GM18498 (cell line): Measurements from ENCODE around the gene IP6K1.
"Not testable (repeated sequence)": the region's sequence is repeated elsewhere in the genome, so short reads cannot be mapped to it uniquely, and the experiment has no call there.

Experiments used
- ATAC-seq: cut with Tn5 transposase; IDR thresholded peaks from one replicate; pipeline ENCODE4 v1.9.1; 2021; ENCODE audit warnings: mild to moderate bottlenecking, moderate library complexity; ENCODE audit not compliant: unreplicated experiment

IP6K1 gene

GRCh38 chr3:49690856-49691255 is 95.5 kb downstream of the IP6K1 start:
- not testable (repeated sequence) for ATAC-seq

DNA sequence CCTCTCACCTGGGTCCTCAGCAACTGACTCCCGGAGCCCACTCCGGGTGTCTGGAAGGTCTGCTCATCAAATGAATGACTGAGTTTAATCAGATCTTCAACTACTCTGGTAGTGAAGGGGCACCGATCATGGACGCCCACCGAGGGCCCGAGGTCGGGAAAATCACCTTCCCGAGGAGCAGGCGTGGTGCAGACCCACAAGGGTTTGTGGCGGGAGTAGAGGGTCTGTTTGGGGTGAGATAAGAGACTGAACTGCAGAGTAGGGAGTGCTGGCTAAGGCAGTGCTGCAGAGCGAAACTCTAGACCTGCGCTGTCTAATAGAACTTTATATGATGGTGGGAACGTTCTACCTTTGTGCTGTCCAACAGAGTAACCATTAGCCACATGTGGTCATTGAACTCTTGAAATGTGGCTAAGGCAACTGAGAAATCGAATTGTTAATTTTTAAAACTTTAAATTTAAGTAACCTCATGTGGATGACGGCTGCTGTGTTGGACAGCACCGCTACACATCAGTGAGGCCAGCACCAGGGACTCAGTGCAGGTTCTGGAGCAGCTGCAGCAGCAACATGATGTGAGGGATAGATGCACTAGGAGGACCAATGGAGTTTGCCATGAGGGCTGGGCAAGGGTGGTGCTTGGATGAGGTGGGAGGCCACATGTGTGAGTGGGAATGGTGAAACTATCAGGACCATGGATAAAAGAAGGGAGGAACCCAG is 96.3 kb downstream of the IP6K1 start:
- ATAC-seq: not testable (repeated sequence)

DNA sequence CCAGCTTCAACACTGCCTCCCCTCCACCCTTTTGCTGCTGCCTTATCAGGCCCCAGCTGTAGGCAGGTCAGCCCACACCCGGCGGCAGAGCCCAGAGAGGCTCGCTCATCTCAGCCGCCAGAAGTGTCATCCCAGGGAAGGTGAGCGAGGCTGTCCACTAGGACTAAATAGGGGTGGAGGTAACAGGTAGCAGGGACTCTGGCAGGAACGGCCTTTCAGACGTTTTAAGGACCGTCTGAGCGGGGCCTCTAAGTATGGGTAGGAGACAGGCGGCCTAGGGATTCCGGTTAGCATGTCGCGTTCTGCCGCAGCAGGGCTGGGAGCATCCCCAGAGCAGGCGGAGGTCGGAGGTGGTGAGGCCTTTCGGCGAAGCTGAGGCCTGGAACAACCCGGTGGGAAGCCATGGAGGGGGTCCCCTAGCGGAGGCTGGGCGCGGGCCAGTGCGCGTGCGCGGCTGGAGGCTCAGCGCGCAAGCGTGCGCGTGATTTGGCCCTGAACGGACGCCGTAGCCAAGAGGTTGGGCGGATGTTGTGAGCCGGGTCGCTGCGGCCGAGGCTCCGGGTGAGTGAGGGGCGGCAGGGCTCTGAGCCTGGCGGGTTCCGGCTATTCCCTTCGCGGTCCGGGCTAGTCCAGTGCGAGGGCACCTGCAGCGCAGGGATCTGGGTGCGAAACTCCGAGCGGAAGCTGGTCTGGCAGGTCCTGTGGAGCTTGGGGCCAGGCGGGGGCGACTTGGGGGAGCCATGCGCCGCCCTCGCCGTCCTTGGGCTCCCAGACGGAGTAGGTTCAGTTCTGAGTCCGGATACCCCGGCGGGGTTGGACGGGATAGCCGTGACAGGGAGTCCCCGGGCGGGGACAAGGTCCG is 97.1 kb downstream of the IP6K1 start, which contains the start of the genes MST1 and RNF123:
MST1 (minus strand) TSS at position 429 of the 862 bp plus-strand sequence. CDS start 783 bp downstream, outside the sequence.
RNF123 (plus strand) TSS at position 512 of the 862 bp plus-strand sequence. CDS start 1,609 bp downstream, outside the sequence.
- ATAC-seq: peak; percentile 55

DNA sequence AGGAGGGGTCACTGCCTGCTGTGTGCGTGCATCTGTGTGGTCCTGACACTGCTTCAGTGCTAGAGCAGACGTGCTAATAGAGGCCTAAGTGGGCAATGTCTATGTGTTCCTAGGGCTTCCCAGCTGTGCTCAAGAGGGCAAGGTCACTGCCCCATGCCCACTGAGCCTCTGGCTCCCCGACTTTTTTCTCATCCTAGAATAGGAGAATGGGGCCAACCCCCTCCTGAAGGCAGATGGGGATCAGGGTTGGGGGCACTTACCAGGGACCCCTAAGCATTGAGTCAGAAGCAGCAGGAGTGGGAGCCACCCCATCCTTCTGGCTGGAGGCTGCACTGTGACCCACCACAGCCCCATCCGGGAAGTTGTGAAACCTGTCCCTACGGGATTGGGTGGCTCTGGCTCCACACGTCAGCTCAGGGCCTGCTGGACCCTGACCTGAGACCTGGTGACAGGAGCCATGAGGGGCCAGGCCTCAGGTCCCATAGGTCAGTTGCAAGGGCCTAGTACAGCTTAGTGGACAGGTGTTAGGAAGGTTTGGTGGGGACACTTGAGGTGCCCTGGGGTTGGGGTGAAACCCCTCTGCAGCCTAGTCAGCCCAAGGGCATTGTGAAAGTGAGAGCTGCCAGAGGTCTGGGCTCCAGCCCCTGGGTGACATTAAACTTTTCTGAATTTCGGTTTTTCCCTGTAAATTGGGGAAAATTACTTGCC is 97.8 kb downstream of the IP6K1 start:
- ATAC-seq: peak; percentile 3

DNA sequence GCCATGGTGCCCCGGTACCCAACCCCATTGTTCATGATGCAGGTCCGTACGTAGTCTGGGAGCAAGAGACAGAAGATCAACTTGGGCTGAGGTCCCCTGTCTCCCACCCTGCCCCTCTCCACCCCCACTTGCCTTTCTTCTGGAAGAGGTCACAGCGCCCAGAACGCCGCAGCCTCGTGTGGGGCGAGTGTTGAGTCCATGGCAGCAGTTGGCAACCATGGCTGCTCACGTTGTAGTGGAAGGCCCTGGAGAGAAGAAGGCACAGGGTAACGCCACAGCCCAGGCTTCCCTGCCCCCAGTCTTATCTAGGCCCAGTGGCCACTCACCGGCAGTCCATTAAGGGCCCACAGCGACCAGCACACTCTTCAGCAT is 98.9 kb downstream of the IP6K1 start:
- ATAC-seq: not testable (repeated sequence)

- not testable (repeated sequence) for ATAC-seq
Measured at GRCh38 chr3:49686769-49687423, 99.4 kb downstream of the IP6K1 start.

- ATAC-seq: not testable (repeated sequence)
Measured at GRCh38 chr3:49686346-49686745, 100.0 kb downstream of the IP6K1 start.

GRCh38 chr3:49685846-49686245 is 100.5 kb downstream of the IP6K1 start:
- ATAC-seq: not testable (repeated sequence)

DNA sequence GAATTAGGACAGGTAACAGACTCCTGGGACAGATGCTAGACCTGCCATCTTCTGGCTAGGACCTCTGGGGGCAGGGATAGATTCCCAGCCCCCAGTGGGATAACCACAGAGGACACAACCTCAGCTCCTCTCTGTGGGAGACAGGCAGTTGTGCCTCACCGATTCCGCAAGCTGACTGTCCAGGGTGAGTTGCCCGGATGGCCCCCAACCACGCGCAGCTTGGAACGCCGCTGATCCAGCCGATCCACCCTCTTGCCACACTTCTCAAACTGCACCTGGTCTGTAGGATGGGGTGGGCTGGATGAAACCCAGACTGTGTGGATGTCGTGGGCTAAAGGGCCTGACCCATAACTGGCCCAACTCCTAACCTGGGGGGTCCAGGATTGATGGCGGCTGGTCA is 101.2 kb downstream of the IP6K1 start:
- not testable (repeated sequence) for ATAC-seq

GRCh38 chr3:49684453-49684852 is 101.9 kb downstream of the IP6K1 start:
- ATAC-seq: not testable (repeated sequence)

DNA sequence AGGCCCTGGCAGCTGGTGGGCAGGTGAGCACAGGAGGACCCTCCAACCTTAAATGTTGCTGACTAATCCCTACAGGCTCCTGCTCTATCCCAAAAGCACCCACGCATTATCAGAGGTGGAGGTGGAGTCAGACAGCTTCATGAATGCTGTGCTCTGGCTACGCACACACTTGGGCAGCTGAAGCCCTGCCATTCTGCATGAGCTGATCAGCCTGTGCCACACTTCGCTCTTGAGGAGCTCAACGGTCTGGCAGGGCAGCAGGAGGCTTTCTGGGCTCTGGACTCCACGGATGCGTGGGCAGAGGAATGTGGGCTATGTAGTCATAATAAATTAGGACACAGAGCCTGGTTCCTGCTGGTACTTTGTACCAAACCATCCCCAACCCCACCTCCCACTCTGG is 103.2 kb downstream of the IP6K1 start:
- ATAC-seq: no peak

DNA sequence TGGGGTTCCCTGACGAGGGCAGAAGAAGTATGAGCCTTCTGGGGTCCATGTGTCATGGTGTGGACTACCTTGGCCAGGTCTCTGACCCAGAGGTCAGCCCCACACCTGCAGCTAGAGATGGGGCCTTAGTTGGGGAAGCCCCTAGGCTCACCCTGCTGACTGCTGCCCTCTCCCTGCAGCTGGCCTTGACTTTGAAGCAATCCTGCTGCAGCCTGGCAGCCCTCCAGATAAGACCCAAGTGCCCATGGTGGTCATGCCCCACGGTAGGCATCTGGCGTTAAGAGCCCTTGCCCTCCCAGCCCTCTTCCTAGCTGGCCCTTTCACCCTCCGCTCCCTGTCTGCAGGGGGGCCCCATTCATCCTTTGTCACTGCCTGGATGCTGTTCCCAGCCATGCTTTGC is 104.8 kb downstream of the IP6K1 start:
- no peak for ATAC-seq

GRCh38 chr3:49681232-49681522 is 105.2 kb downstream of the IP6K1 start:
- no peak for ATAC-seq

GRCh38 chr3:49680493-49681231 is 105.7 kb downstream of the IP6K1 start:
- no peak for ATAC-seq

GRCh38 chr3:49675912-49676311 is 110.4 kb downstream of the IP6K1 start:
- no peak for ATAC-seq

GRCh38 chr3:49674497-49674983 is 111.8 kb downstream of the IP6K1 start:
- peak; percentile 25 for ATAC-seq
